GM18502 (cell line): ENCODE measurements around the gene LRCH4.

Experiments
- ATAC-seq: cut with Tn5 transposase; IDR thresholded peaks from one replicate; pipeline ENCODE4 v1.9.1; 2021; ENCODE audit warnings: mild to moderate bottlenecking; ENCODE audit not compliant: unreplicated experiment, poor library complexity

The LRCH4 gene

DNA sequence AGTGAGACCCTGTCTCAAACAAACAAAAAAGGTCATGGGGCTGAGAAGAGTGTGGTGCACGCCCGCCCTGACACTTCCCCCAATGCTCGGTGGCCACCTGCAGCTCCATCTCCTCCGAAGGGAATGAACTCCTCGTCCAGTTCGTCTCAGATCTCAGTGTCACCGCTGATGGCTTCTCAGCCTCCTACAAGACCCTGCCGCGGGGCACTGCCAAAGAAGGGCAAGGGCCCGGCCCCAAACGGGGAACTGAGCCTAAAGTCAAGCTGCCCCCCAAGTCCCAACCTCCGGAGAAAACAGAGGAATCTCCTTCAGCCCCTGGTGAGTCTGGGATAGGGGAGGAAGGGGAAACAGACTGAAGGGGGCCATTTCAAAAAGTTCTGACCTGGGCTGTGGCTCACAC, 20.4 kb upstream of the LRCH4 start:
- no peak for ATAC-seq

GRCh38 chr7:100604976-100605911, 19.3 kb upstream of the LRCH4 start:
- no peak for ATAC-seq

DNA sequence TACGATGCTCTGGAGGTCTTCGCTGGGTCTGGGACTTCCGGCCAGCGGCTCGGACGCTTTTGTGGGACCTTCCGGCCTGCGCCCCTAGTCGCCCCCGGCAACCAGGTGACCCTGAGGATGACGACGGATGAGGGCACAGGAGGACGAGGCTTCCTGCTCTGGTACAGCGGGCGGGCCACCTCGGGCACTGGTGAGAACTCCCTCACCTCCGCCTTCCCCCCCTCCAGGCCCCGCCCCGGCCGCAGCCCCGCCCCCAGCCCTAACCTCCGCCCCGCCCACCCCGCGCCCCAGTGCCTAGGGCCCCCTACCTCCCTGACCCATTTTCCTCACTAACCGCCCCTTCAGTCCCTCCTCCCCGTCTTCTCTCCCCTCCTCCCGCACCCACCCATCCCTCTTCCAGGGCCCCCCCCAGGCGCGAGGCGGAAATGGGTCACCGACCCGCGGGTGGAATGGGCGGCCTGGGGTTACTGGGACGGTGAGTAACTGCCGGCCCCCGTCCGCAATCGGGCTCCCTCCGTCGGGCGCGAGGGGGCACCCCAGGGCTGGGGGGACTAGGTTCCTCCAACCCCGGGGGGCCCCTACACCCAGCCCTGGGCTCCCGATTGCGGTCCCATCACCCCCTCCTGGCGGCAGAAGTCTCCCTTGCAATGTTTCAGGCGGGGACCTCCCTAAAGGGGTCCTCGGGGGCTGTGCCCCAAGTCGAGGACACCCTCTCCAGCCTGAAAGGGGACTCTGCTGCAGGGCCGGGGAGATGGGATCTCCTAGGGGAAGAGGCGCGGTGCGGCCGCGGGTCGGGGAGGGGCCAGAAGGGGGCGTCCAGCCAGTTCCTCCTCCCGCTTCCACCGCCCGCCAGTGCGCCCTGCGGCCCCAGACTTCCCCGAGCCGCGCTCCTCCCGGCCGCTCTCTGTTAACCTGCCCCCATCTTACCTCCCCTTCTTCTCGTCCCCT, 18.4 kb upstream of the LRCH4 start:
- peak; percentile 72 for ATAC-seq

- ATAC-seq = no peak
Measured at GRCh38 chr7:100603726-100604027, 17.7 kb upstream of the LRCH4 start.

DNA sequence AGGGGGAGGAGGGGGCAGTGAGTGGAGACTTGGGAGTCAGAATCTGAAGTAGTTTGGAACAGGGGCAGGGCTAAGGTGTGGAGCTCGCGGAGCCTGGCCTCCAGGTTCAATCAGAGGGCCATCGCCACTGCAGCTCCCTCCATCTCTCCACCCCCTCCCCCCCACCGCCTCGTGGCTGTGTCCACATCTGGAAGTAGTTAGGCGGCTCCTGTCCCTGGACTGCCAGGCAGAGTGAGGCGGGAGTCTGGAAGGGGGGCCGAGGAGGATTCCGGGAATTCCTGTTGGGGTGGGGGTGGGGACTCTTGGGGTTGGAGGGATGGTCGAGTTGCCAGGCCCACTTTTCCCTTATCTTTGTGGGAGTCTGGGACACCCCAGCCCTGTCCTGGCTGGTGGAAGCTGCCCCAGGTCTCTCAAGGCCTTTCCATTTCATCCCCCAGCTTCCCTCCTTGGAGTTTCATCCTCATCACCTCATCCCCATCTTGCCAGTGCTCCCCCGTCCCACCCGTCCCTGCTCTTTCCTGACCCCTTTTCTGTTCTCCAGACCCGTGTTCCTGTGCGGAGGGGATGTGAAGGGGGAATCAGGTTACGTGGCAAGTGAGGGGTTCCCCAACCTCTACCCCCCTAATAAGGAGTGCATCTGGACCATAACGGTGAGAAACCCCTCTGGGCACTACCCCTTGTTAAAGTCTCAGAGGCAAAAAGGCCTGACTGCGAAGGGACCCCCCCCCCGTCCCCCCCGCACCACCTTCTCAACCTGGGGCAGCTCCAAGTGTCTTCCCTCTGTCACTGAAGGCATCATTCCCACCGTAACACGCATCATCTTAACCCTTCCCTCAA, 17.2 kb upstream of the LRCH4 start:
- no peak for ATAC-seq

DNA sequence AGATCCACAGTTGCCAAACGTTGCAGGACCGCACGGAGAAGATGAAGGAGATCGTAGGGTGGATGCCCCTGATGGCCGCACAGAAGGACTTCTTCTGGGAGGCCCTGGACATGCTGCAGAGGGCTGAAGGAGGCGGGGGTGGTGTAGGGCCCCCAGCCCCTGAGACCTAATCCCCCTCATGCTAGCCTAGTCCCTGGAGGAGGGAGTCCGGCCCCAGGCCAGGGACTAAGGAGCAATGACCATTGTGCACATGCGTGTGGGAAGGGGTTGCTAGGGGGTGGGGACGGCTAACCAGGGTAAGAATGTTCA, 14.8 kb upstream of the LRCH4 start:
- no peak for ATAC-seq

- no peak for ATAC-seq
Measured at GRCh38 chr7:100599911-100600729, 14.2 kb upstream of the LRCH4 start.

- no peak for ATAC-seq
Measured at GRCh38 chr7:100598425-100598824, 12.5 kb upstream of the LRCH4 start.

GRCh38 chr7:100595188-100595587, 9.3 kb upstream of the LRCH4 start:
- ATAC-seq = no peak

DNA sequence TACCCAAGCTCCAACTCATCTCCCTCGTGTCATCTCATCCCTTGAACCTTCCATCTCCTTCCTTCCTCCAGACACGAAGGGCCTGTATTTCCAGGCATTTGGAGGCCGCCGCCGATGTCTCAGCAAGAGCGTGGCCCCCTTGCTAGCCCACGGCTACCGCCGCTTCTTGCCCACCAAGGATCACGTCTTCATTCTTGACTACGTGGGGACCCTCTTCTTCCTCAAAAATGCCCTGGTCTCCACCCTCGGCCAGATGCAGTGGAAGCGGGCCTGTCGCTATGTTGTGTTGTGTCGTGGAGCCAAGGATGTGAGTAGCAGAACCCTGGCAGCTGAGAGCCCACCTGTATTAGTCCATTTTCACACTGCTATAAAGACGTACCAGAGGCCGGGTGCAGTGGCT, 5.7 kb upstream of the LRCH4 start:
- ATAC-seq = no peak

DNA sequence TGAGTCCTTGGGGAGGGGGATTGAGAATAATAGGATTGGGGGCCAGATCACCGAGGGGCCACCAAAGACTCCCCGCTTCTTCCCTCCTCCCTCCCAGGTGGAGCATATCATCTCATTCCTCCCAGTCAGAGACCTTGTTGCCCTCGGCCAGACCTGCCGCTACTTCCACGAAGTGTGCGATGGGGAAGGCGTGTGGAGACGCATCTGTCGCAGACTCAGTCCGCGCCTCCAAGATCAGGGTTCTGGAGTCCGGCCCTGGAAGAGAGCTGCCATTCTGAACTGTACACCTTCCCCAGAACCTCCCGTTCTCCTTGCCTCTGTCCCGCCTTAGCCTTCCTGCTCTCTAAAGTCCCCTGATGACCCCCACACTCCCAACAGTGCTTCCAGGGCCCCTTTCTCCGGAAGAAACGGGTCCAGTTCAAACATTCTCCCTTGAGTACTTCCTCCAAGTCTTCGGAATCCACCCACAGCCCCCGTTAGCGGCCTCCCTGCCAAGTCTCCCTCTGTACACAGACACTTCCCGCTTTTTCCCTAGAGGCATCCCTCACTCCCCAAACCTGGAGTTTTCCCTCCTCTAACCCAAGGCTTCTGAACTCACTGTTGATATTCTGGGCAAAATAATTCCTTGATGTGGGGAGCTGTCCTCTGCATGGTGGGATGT, 4.3 kb upstream of the LRCH4 start:
- no peak for ATAC-seq

- ATAC-seq = no peak
Measured at GRCh38 chr7:100589341-100589947, 3.5 kb upstream of the LRCH4 start.

- no peak for ATAC-seq
Measured at GRCh38 chr7:100588438-100588837, 2.5 kb upstream of the LRCH4 start.

- ATAC-seq = peak; percentile 87
Measured at GRCh38 chr7:100586266-100587025, 517 bp upstream of the LRCH4 start, which contains the start of gene FBXO24. Gene FBXO24 (plus strand): TSS chr7:100586328. CDS start chr7:100586626, 298 bp downstream.

- no peak for ATAC-seq
Measured at GRCh38 chr7:100584683-100585510, 1.0 kb downstream of the LRCH4 start.

- no peak for ATAC-seq
Measured at GRCh38 chr7:100584054-100584682, 1.8 kb downstream of the LRCH4 start.
